Measurements from ENCODE around the gene TPSB2.

The TPSB2 gene

GRCh38 chr16:1181404-1182315 lies 48.3 kb downstream of the TPSB2 start:
- peak; percentile 29 for DNase-seq (ENCODE audit: low spot score)

- no peak for DNase-seq (ENCODE audit: low spot score)
Measured at GRCh38 chr16:1180549-1181403, 49.2 kb downstream of the TPSB2 start.

Measured in cerebellar cortex (tissue), 1 donor.